ENCODE measurements around the gene CDH16.

CDH16 gene

GRCh38 chr16:66913711-66914110 is 5.0 kb downstream of the CDH16 start:
- no peak for DNase-seq (ENCODE audit: low spot score)
- in situ Hi-C loops (cut with MboI; ENCODE audit: low sequenced_read_pairs, unreplicated experiment) = no loop called here
- no peak for TF ChIP-seq CTCF (IDR thresholded peaks at IDR 0.05; ENCODE audit: borderline replicate concordance, control extremely low read depth, extremely low read depth, insufficient read depth, missing control alignments)

DNA sequence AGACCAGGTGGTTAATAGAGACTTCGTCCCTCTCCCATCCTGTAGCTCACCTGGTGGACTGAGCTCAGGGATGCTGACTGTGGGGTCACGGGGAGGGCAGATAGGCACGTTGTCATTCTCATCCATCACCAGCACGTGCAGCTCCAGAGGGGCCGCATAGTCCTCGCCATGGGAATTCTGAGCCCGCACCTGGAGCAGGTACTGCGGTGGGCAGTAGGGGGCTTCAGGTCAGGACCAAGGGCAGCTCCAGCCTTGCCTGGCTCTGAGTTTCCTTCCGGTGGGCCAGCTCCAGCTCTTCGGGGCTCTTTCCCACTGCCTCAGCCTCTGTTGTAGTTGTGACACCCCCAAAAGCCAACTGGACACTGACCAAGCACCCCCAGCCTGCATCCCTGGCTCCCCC is 5.6 kb downstream of the CDH16 start:
- in situ Hi-C loops (cut with MboI; ENCODE audit: low sequenced_read_pairs, unreplicated experiment) = no loop called here
- no peak for DNase-seq (ENCODE audit: low spot score)
- TF ChIP-seq CTCF (IDR thresholded peaks at IDR 0.05; ENCODE audit: borderline replicate concordance, control extremely low read depth, extremely low read depth, insufficient read depth, missing control alignments) = no peak

- DNase-seq (ENCODE audit: low spot score) = no peak
- in situ Hi-C loops (cut with MboI; ENCODE audit: low sequenced_read_pairs, unreplicated experiment) = no loop called here
- no peak for TF ChIP-seq CTCF (IDR thresholded peaks at IDR 0.05; ENCODE audit: borderline replicate concordance, control extremely low read depth, extremely low read depth, insufficient read depth, missing control alignments)
These were observed 6.9 kb downstream of the CDH16 start for GRCh38 chr16:66911801-66912200.

DNA sequence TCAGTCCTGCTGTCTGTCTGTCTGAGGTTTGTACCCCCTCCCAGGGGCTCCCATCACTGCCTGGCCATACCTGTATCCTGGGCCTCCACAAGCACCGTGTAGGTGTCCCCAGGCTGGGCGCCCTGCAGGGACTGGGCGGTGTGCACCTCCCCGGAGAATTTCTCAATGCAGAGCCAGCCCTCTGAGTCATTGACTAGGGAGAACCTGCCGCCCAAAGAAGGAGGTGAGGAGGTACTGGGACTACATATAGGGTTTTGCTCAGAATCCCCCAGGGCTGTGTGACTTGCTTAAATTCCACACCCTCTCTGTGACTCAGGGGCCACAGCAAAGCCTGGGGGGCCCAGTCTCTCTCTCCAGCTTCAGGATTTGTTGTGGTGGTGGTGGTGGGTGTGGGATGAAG is 7.6 kb downstream of the CDH16 start:
- no peak for DNase-seq (ENCODE audit: low spot score)
- in situ Hi-C loops (cut with MboI; ENCODE audit: low sequenced_read_pairs, unreplicated experiment) = no loop called here

DNA sequence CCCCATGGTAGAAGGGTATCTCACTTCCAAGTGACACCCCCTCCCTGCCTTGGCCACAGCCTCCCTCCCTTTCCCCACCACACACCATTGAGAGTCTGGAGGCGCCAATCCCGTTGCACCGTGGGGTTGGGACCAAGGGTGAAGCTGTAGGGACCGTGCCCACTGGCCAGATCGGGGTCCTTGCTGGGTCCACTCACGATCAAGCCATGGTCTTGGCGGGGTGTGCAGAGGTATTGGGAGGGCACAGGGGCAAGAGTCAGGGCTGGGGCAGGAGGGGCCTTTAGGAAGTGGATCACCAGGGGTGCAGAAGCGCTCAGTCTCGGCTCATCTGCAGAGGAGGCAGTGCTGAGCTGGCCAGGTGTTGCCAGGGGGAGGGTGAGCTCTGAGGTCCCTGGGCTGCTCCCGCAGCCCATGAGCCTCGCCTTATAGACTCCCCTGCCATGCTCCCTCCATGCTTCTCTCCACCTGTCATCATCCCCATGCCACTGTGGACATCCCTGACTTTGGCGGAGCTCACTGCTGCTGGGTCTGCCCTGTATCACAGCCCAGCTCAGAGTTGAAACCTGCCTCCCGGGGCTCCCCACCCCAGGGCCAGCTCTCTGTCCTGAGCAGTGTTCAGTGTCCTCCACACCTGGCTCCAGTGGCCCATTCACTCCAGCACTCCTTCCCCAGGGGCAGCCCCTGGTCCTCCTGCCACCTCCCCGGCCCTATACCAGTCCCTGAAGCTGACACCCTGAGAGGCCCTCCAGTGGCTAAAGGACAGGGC is 8.3 kb downstream of the CDH16 start:
- in situ Hi-C loops (cut with MboI; ENCODE audit: low sequenced_read_pairs, unreplicated experiment) = no loop called here
- DNase-seq (ENCODE audit: low spot score) = no peak
- TF ChIP-seq CTCF (IDR thresholded peaks at IDR 0.05; ENCODE audit: borderline replicate concordance, control extremely low read depth, extremely low read depth, insufficient read depth, missing control alignments) = no peak

More for the DNA sequence above, 7.6 kb downstream of the CDH16 start:
- no peak for TF ChIP-seq CTCF (IDR thresholded peaks at IDR 0.05; ENCODE audit: borderline replicate concordance, control extremely low read depth, extremely low read depth, insufficient read depth, missing control alignments)

- no peak for TF ChIP-seq CTCF (IDR thresholded peaks at IDR 0.05; ENCODE audit: borderline replicate concordance, control extremely low read depth, extremely low read depth, insufficient read depth, missing control alignments)
- in situ Hi-C loops (cut with MboI; ENCODE audit: low sequenced_read_pairs, unreplicated experiment) = no loop called here
- no peak for DNase-seq (ENCODE audit: low spot score)
These were observed 9.7 kb downstream of the CDH16 start for GRCh38 chr16:66908762-66909559.

Measured in GM13976 (cell line).